Measurements from ENCODE around the gene SRD5A1.

GRCh38 chr5:6599739-6600138 is 33.5 kb upstream of the SRD5A1 start:
- no peak for TF ChIP-seq EZH2 (IDR thresholded peaks at IDR 0.05; ENCODE audit: insufficient read depth, poor library complexity, severe bottlenecking)
- no peak for TF ChIP-seq EZH2phosphoT487 (IDR thresholded peaks at IDR 0.05; ENCODE audit: insufficient read depth, low read depth)
